WERI-Rb-1 (cell line): ENCODE measurements around the gene GALNT13.

Source experiments
- DNase-seq: peaks from one replicate; pipeline ENCODE4 v3.0.0-alpha.2; 2020
- H3K27ac ChIP-seq: fragments of 250-450 bp; sonication (Bioruptor Pico); 2 replicates; pipeline ENCODE4 v1.5.1; 2020; ENCODE audit warnings: mild to moderate bottlenecking, moderate library complexity
- H3K27me3 ChIP-seq: fragments of 250-450 bp; sonication (Bioruptor Pico); 2 replicates; pipeline ENCODE4 v1.5.1; 2021; ENCODE audit warnings: mild to moderate bottlenecking, low read depth, moderate library complexity; ENCODE audit not compliant: insufficient read depth, severe bottlenecking
- H3K36me3 ChIP-seq: fragments of 250-450 bp; sonication (Bioruptor Pico); 2 replicates; pipeline ENCODE4 v1.5.1; 2020; ENCODE audit warnings: mild to moderate bottlenecking, moderate library complexity
- H3K4me3 ChIP-seq: 2 replicates; pipeline ENCODE4 v1.5.1; 2011; ENCODE audit warnings: low read depth, mild to moderate bottlenecking, control low read depth, low read length
- H3K9me3 ChIP-seq: fragments of 250-450 bp; sonication (Bioruptor Pico); 2 replicates; pipeline ENCODE4 v1.5.1; 2021; ENCODE audit warnings: mild to moderate bottlenecking, moderate library complexity; ENCODE audit not compliant: severe bottlenecking
- CTCF ChIP-seq: IDR thresholded peaks from 2 replicates; pipeline ENCODE4 v1.5.1; 2011; ENCODE audit warnings: low read depth, mild to moderate bottlenecking, control low read depth, inconsistent platforms, low read length

GALNT13 gene

GRCh38 chr2:154198866-154199265 is 327.1 kb downstream of the GALNT13 start:
- TF ChIP-seq CTCF, result no peak
- DNase-seq, result no peak
- no peaks in the 10 kb centered on the region for H3K9me3 ChIP-seq

GRCh38 chr2:154203206-154203605 is 331.5 kb downstream of the GALNT13 start:
- DNase-seq, result no peak
- Histone ChIP-seq H3K9me3 (no peaks in the 10 kb centered on the region), H3K27me3 (no peaks in the 10 kb centered on the region), H3K36me3 (no peaks in the 10 kb centered on the region), H3K27ac (no peak overlapping the region), H3K4me3 (no peak overlapping the region)
- TF ChIP-seq CTCF, result no peak

More at GRCh38 chr2:154198866-154199265, 327.1 kb downstream of the GALNT13 start:
- no peaks in the 10 kb centered on the region for H3K36me3 ChIP-seq
- no peaks in the 10 kb centered on the region for H3K27me3 ChIP-seq
- no peak overlapping the region for H3K27ac ChIP-seq
- no peak overlapping the region for H3K4me3 ChIP-seq

GRCh38 chr2:154203902-154204301 is 332.2 kb downstream of the GALNT13 start:
- no peaks in the 10 kb centered on the region for H3K36me3 ChIP-seq
- H3K27ac ChIP-seq, result no peak overlapping the region
- DNase-seq, result no peak
- TF ChIP-seq CTCF, result no peak
- H3K27me3 ChIP-seq, result no peaks in the 10 kb centered on the region
- no peak overlapping the region for H3K4me3 ChIP-seq
- H3K9me3 ChIP-seq, result no peaks in the 10 kb centered on the region

GRCh38 chr2:154207288-154208047 is 335.7 kb downstream of the GALNT13 start:
- H3K9me3 ChIP-seq, result no peaks in the 10 kb centered on the region
- no peak for DNase-seq
- TF ChIP-seq CTCF, result no peak
- no peaks in the 10 kb centered on the region for H3K27me3 ChIP-seq
- no peaks in the 10 kb centered on the region for H3K36me3 ChIP-seq
- H3K27ac ChIP-seq, result no peak overlapping the region
- H3K4me3 ChIP-seq, result no peak overlapping the region

DNA sequence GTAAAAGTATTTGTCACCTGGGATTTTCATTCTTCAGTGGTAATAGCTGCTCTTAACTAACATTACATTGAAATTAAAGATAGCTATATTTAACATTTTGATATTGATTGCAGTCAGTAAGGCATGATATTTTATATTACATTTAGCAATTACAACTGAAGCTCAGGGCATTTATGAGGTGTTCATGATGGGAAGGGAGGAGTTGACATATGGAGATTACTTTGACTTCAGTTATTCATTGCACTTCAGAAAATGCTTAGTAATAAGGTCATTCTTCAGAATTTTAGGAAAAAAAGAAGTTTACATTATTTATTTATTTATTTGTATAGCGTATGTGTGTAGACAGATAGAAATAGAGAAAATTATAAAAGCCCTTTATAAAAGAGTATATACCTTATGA is 352.0 kb downstream of the GALNT13 start:
- no peaks in the 10 kb centered on the region for H3K9me3 ChIP-seq
- DNase-seq, result no peak
- no peaks in the 10 kb centered on the region for H3K27me3 ChIP-seq

More for the DNA sequence above, 352.0 kb downstream of the GALNT13 start:
- Histone ChIP-seq H3K36me3 (no peaks in the 10 kb centered on the region), H3K4me3 (no peak overlapping the region), H3K27ac (no peak overlapping the region)
- TF ChIP-seq CTCF, result no peak
